ENCODE data around the gene TBC1D24.
A peak's percentile ranks its signal among the peaks of the same experiment; 100 is the strongest.
"Not testable (repeated sequence)": the region's sequence is repeated elsewhere in the genome, so short reads cannot be mapped to it uniquely, and the experiment has no call there.

The TBC1D24 gene

DNA sequence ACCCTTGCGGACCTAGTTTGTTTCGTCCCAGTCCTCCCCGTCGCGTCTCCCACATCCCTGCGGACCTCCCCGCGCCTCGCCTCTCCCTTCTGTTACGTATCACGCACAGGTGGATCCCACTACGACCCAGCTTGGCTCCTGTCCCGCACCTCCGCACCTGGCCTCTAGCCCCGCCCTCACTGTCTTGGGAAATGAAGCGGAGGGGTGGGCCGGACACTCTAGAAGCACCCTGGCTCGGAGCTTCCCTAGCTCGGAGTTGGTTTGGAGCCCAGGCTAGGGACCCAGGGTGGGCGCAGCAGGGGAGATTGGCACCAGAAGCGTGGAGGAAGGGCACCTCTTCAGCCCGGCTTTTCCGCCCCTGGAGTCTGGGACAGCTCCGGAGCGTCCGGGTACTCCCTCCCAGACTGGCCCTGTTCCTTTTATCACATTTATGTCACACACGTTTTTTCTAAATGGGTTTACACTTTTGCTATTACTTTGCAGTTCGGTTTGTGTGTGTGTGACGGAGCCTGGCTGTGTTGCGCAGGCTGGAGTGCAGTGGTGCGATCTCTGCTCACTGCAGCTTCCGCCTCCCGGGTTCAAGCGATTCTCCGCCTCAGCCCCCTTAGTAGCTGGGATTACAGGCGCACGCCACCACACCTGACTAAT lies 57.7 kb downstream of the TBC1D24 start:
- H3K4me1 ChIP-seq (ENCODE audit: insufficient read depth, low read length) = peaks cover 42% of the 10 kb centered on the region
- H3K4me3 ChIP-seq (ENCODE audit: low read depth in 1 of 2, low read length in 2 of 2) = peak overlapping the region; percentile 30 to 83; a peak in 3 of 4 replicates
- peak overlapping the region; percentile 46; the same call in 1 of the 2 replicates for H3K27ac ChIP-seq (ENCODE audit: low read length)
- no peaks in the 10 kb centered on the region for H3K9me3 ChIP-seq (ENCODE audit: insufficient read depth, low read length, severe bottlenecking)
- DNase-seq (no peak), ATAC-seq (ENCODE audit: insufficient read depth, low read depth) (no peak; the same call in 2 of the 3 replicates)
- H2AFZ ChIP-seq (ENCODE audit: low read depth, low read length) = peak overlapping the region; percentile 81
- peak overlapping the region; percentile 100 for H3K4me2 ChIP-seq (ENCODE audit: insufficient read depth, low read length)
- H3K36me3 ChIP-seq (ENCODE audit: insufficient read depth, low read length) = peaks cover 26% of the 10 kb centered on the region
- no peak for TF ChIP-seq CTCF (IDR thresholded peaks at IDR 0.05; ENCODE audit: borderline replicate concordance, extremely low read depth, low read length, poor library complexity, severe bottlenecking)
- TF ChIP-seq EZH2 (IDR thresholded peaks at IDR 0.05; ENCODE audit: borderline replicate concordance, low read depth, low read length, severe bottlenecking) = no peak
- H3K27me3 ChIP-seq (ENCODE audit: insufficient read depth, low read length, poor library complexity) = no peaks in the 10 kb centered on the region
- H4K20me1 ChIP-seq (ENCODE audit: insufficient read depth, low read length) = peaks cover 5% of the 10 kb centered on the region
- H3K79me2 ChIP-seq (ENCODE audit: insufficient read depth, low read length) = no peaks in the 10 kb centered on the region
- H3K9ac ChIP-seq (ENCODE audit: low read depth, low read length) = peak overlapping the region; percentile 66

DNA sequence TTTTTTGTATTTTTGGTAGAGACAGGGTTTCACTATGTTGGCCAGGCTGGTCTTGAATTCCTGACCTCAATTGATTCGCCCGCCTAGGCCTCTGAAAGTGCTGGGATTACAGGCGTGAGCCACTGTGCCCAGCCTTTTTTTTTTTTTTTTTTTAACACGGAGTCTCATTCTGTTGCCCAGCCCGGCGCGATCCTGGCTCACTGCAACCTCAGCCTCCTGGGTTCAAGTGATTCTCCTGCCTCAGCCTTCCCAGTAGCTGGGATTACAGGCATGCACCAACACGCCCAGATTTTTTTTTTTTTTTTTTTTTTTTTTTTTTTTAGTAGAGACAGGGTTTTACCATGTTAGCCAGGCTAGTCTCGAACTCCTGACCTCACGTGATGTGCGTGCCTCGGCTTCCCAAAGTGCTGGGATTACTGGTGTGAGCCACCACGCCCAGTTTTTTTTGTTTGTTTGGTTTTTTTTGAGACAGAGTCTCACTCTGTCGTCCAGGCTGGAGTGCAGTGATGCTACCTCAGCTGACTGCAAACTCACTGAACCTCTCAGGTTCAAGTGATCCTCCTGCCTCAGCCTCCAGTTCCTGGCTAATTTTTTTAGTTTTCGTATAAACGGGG lies 58.3 kb downstream of the TBC1D24 start:
- Histone ChIP-seq H3K4me2 (ENCODE audit: insufficient read depth, low read length) (peak overlapping the region; percentile 100), H3K4me1 (ENCODE audit: insufficient read depth, low read length) (peaks cover 42% of the 10 kb centered on the region), H3K36me3 (ENCODE audit: insufficient read depth, low read length) (peaks cover 21% of the 10 kb centered on the region)
- not testable (repeated sequence) for H3K27ac ChIP-seq (ENCODE audit: low read length); DNase-seq; H3K9me3 ChIP-seq (ENCODE audit: insufficient read depth, low read length, severe bottlenecking); H4K20me1 ChIP-seq (ENCODE audit: insufficient read depth, low read length); H3K4me3 ChIP-seq (ENCODE audit: low read depth in 1 of 2, low read length in 2 of 2); H3K27me3 ChIP-seq (ENCODE audit: insufficient read depth, low read length, poor library complexity); H3K9ac ChIP-seq (ENCODE audit: low read depth, low read length); H2AFZ ChIP-seq (ENCODE audit: low read depth, low read length); H3K79me2 ChIP-seq (ENCODE audit: insufficient read depth, low read length); ATAC-seq (ENCODE audit: insufficient read depth, low read depth)

DNA sequence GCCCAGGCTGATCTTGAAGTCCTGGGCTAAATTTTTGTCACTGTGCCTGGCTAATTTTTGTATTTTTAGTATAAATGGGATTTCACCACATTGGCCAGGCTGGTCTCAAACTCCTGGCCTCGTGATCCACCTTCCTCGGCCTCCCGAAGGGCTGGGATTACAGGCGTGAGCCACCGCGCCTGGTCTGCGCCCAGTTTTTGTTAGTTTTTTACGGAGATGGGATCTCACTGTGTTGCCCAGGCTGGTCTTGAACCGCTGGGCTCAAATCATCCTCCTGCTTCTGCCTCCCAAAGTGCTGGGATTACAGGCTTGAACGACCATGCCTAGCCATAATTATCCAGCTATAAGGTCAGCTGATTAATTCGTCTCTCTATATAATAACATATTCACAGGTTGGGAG lies 59.0 kb downstream of the TBC1D24 start:
- H3K79me2 ChIP-seq (ENCODE audit: insufficient read depth, low read length) = peaks cover 8% of the 10 kb centered on the region
- no peaks in the 10 kb centered on the region for H3K9me3 ChIP-seq (ENCODE audit: insufficient read depth, low read length, severe bottlenecking)
- no peaks in the 10 kb centered on the region for H3K27me3 ChIP-seq (ENCODE audit: insufficient read depth, low read length, poor library complexity)
- TF ChIP-seq CTCF (IDR thresholded peaks at IDR 0.05; ENCODE audit: borderline replicate concordance, extremely low read depth, low read length, poor library complexity, severe bottlenecking) (no peak), EZH2 (IDR thresholded peaks at IDR 0.05; ENCODE audit: borderline replicate concordance, low read depth, low read length, severe bottlenecking) (no peak)
- no peak overlapping the region for H3K9ac ChIP-seq (ENCODE audit: low read depth, low read length)
- DNase-seq = no peak
- H3K36me3 ChIP-seq (ENCODE audit: insufficient read depth, low read length) = peaks cover 14% of the 10 kb centered on the region
- peaks cover 47% of the 10 kb centered on the region for H3K4me1 ChIP-seq (ENCODE audit: insufficient read depth, low read length)
- no peak overlapping the region for H2AFZ ChIP-seq (ENCODE audit: low read depth, low read length)
- peaks cover 3% of the 10 kb centered on the region; the same call in 1 of the 2 replicates for H4K20me1 ChIP-seq (ENCODE audit: insufficient read depth, low read length)
- no peak for ATAC-seq (ENCODE audit: insufficient read depth, low read depth)
- no peak overlapping the region for H3K4me2 ChIP-seq (ENCODE audit: insufficient read depth, low read length)
- H3K4me3 ChIP-seq (ENCODE audit: low read depth in 1 of 2, low read length in 2 of 2) = no peak overlapping the region
- no peak overlapping the region for H3K27ac ChIP-seq (ENCODE audit: low read length)

GRCh38 chr16:2534335-2534734 lies 59.4 kb downstream of the TBC1D24 start:
- not testable (repeated sequence) for H3K27ac ChIP-seq (ENCODE audit: low read length); ATAC-seq (ENCODE audit: insufficient read depth, low read depth); H3K4me2 ChIP-seq (ENCODE audit: insufficient read depth, low read length); H3K9ac ChIP-seq (ENCODE audit: low read depth, low read length); H3K4me3 ChIP-seq (ENCODE audit: low read depth in 1 of 2, low read length in 2 of 2); H3K9me3 ChIP-seq (ENCODE audit: insufficient read depth, low read length, severe bottlenecking); H3K27me3 ChIP-seq (ENCODE audit: insufficient read depth, low read length, poor library complexity); DNase-seq; H2AFZ ChIP-seq (ENCODE audit: low read depth, low read length); H4K20me1 ChIP-seq (ENCODE audit: insufficient read depth, low read length)
- Histone ChIP-seq H3K36me3 (ENCODE audit: insufficient read depth, low read length) (peaks cover 10% of the 10 kb centered on the region), H3K4me1 (ENCODE audit: insufficient read depth, low read length) (peaks cover 51% of the 10 kb centered on the region), H3K79me2 (ENCODE audit: insufficient read depth, low read length) (peaks cover 12% of the 10 kb centered on the region)

All from DND-41 (cell line).